Ovary (tissue), 10 donors: ENCODE results near the gene SLC22A15. TPM values are rescaled to one million over a fixed set of nuclear protein-coding genes. Genes with fewer than 3 reads are reported as not detected.

Source experiments
- DNase-seq, 5 donors: peaks; one replicate each; pipeline ENCODE4 v3.0.0-alpha.2; 2019 to 2020
- H3K27ac ChIP-seq, 2 donors: fragments of 200-600 bp; one replicate each; pipeline versions ENCODE4 v1.5.1 to v1.8.0; 2019 to 2022
- H3K27me3 ChIP-seq: fragments of 200-600 bp; one replicate; pipeline ENCODE4 v1.8.0; 2022
- H3K36me3 ChIP-seq: fragments of 200-600 bp; sonication (generic); one replicate; pipeline ENCODE4 v1.5.1; 2019
- H3K4me1 ChIP-seq: one replicate; pipeline ENCODE4 v1.8.1; 2013; ENCODE audit warnings: mild to moderate bottlenecking, moderate library complexity; ENCODE audit not compliant: insufficient read depth
- H3K4me3 ChIP-seq: fragments of 200-600 bp; sonication (generic); one replicate; pipeline ENCODE4 v1.5.1; 2017
- H3K9me3 ChIP-seq, 2 donors: fragments of 200-600 bp in 1 of 2; sonication (generic) in 1 of 2; one replicate each; pipeline versions ENCODE4 v1.5.1 to v1.8.1; 2013 to 2019; ENCODE audit warnings: mild to moderate bottlenecking in 1 of 2, moderate library complexity in 1 of 2
- CTCF ChIP-seq, 3 donors: fragments of 450-650 bp in 2 of 3; fragments of 200-600 bp in 1 of 3; IDR thresholded peaks; one replicate each; pipeline versions ENCODE4 v1.5.1 to v1.8.0; 2016 to 2022; ENCODE audit warnings: antibody characterized with exemption in 3 of 3, mild to moderate bottlenecking in 1 of 3
- EP300 ChIP-seq: sonication (generic); formaldehyde crosslinking; IDR thresholded peaks from one replicate; pipeline ENCODE4 v1.6.1; 2017; ENCODE audit warnings: antibody characterized with exemption
- POLR2A ChIP-seq: fragments of 450-650 bp; IDR thresholded peaks from one replicate; pipeline ENCODE4 v1.6.1; 2017; ENCODE audit warnings: antibody characterized with exemption, mild to moderate bottlenecking, moderate library complexity
- WGBS, 3 donors: extraction: QIAGEN DNeasy Blood & Tissue Kit in 1 of 3; methylation state at CpG; one replicate each; pipeline versions ENCODE4 v1.1.5 to v1.1.7; 2013 to 2017; 5-methylcytosine and 5-hydroxymethylcytosine counted together
- intact Hi-C, 4 donors: fragments of 100-400 bp; cut with DNase I; formaldehyde crosslinking; loops; one replicate each; pipeline versions ENCODE4 v1.11.0 to v1.15.1; 2022 to 2023
- long read RNA-seq, 3 donors: library from polyadenylated mRNA in 2 of 3; unstranded in 2 of 3; transcript quantifications; one replicate each; pipeline ENCODE4 v2.0.0 and lab custom pipeline, GENCODE V29; 2021 to 2026
- polyA plus RNA-seq, 2 donors: library from polyadenylated mRNA; stranded (reverse); fragments of 200-250 nt in 1 of 2; fragments of 350-450 nt in 1 of 2; fragmentation: Illumina TruSeq in 1 of 2; extraction: RNeasy Lipid Tissue Mini Kit (QIAGEN cat#74804) in 1 of 2; gene quantifications; one replicate each; pipeline ENCODE4 v1.2.3, GENCODE V29; 2013 to 2014
- total RNA-seq, 7 donors: library from RNA; depleted of rRNA in 2 of 7; stranded (reverse); fragments of >200 nt in 2 of 7; fragmentation: NEBNext Ultra II Directional in 3 of 7; extraction: Animal tissue kit (Norgen Biotek cat#: 25700) in 3 of 7; gene quantifications; one replicate each; pipeline versions ENCODE4 v1.1.0 to v1.2.4, GENCODE V29; 2016 to 2023
- donor health status: DM: no; HTN: no; CAD: no; lungs with moderate emphysema.
- donor health status: DM: no; HTN: no; CAD: no.
- donor health status: Bipolar disorder and iron deficiency.
- donor health status: DM: yes; HTN: yes; CAD: no.
- donor health status: DM: no; HTN: no; CAD: no.
- donor health status: DM: yes; HTN: yes; CAD: no.

The SLC22A15 gene
- total RNA-seq (1 to 10 TPM in 5 of 7 donors, under 1 TPM in 2; 0.78 to 3.8 (median 1.8) TPM), polyA plus RNA-seq (1 to 10 TPM in 1 of 2 donors, under 1 TPM in 1; 0.51 to 1.2 TPM)
- long read RNA-seq, donor 1 = 0 reads
- long read RNA-seq, donor 2 = 0 reads
- long read RNA-seq, donor 3, full-length matches to known transcripts = 1 of 2 reads
- long read RNA-seq, donor 3, partial matches to known transcripts = 1 of 2 reads
- long read RNA-seq, donor 3, other reads (novel, unspliced or antisense) = 0 of 2 reads

- Histone ChIP-seq H3K9me3 (no peaks in the 10 kb centered on the region), H3K27ac (no peak within 1 kb of the TSS), H3K4me3 (peak within 1 kb of the TSS; percentile 50), H3K27me3 (no peaks in the 10 kb centered on the region), H3K4me1 (no peaks in the 10 kb centered on the region), H3K36me3 (no peaks in the 10 kb centered on the region)
- intact Hi-C loops = no loop called here
- peak; percentile 17 to 55 (median 24) for DNase-seq
- 0 to 1% (median 1%) methylated on average over 37 to 91 of the region's 91 CpGs for WGBS, 3 donors
- TF ChIP-seq EP300 (no peak), POLR2A (no peak), CTCF (IDR thresholded peaks at IDR 0.05) (no peak)
Measured at GRCh38 chr1:115976062-115976920, at the start of gene SLC22A15. TSS of gene SLC22A15 (plus strand) at chr1:115976513. CDS start at chr1:115976628, 115 bp downstream.

- no peak overlapping the region for H3K27ac ChIP-seq
- H3K36me3 ChIP-seq = no peaks in the 10 kb centered on the region
- H3K4me1 ChIP-seq = no peaks in the 10 kb centered on the region
- 66 to 85% (median 84%) methylated on average over 4 of the region's 4 CpGs for WGBS, 3 donors
- H3K4me3 ChIP-seq = no peak overlapping the region
- intact Hi-C loops = no loop called here
- no peaks in the 10 kb centered on the region for H3K27me3 ChIP-seq
- no peak for TF ChIP-seq EP300
- TF ChIP-seq CTCF (IDR thresholded peaks at IDR 0.05) = no peak
- no peak for TF ChIP-seq POLR2A
- DNase-seq = no peak
- H3K9me3 ChIP-seq = no peaks in the 10 kb centered on the region
Measured at GRCh38 chr1:115927971-115928370, 48.3 kb upstream of the SLC22A15 start.

DNA sequence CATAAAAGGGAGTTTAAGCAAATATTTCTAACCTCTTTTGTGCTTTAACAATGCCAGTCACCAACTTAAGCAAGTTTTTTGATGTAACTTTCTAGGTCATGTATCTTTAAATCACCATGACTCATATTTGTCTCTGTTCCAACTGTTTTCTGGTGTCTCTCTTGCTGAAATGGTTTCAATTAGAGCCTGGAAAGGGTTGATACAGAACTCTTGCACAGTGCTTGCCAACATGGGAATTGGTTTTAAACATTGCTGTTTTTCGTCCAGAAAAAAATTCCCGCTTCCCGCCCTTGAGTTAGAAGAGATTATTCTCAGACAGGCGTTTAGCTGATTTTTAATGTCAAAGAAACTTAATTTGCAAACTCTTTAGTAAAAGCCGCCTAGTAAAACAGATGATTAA lies 46.4 kb upstream of the SLC22A15 start:
- WGBS, 3 donors = 22 to 32% (median 22%) methylated on average over 5 of the region's 5 CpGs
- intact Hi-C loops = no loop called here
- Histone ChIP-seq H3K9me3 (no peaks in the 10 kb centered on the region), H3K27me3 (no peaks in the 10 kb centered on the region), H3K27ac (no peak overlapping the region), H3K4me1 (no peaks in the 10 kb centered on the region), H3K4me3 (no peak overlapping the region), H3K36me3 (no peaks in the 10 kb centered on the region)
- TF ChIP-seq EP300 (no peak), POLR2A (no peak), CTCF (IDR thresholded peaks at IDR 0.05) (no peak)
- DNase-seq = no peak

DNA sequence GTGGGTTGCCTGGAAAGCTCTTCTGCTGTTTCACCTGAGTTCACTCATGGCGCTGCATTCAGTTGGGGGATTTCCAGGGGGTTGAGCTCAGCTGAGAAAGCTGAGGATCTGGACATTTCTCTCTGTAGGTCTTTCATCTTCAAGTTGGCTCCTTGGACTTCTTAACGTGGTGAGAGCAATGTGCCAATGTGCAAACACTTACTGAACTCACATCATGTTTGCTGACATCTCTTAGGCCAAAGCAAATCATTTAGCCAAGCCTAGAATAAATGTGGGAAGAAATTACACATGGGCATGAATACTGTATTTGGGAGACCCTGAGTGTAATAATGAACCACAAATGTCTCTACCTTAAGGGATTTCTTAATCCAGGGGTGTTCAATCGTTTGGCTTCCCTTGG lies 42.7 kb upstream of the SLC22A15 start:
- no peak for TF ChIP-seq EP300
- TF ChIP-seq CTCF (IDR thresholded peaks at IDR 0.05) = no peak
- TF ChIP-seq POLR2A = no peak

More for the DNA sequence above, 42.7 kb upstream of the SLC22A15 start:
- intact Hi-C loops = loop anchor here in 1 of 4 donors (1.0 kb wide), 1 partner anchor 72 kb away; no protein-coding TSS in a partner anchor
- no peak overlapping the region for H3K4me3 ChIP-seq
- DNase-seq = no peak
- WGBS, 3 donors = 81 to 87% (median 82%) methylated on average over 3 of the region's 3 CpGs
- H3K27me3 ChIP-seq = no peaks in the 10 kb centered on the region
- no peak overlapping the region for H3K27ac ChIP-seq
- no peaks in the 10 kb centered on the region for H3K4me1 ChIP-seq
- no peaks in the 10 kb centered on the region for H3K9me3 ChIP-seq
- H3K36me3 ChIP-seq = no peaks in the 10 kb centered on the region
